HL-60 (cell line): Measurements from ENCODE around the gene DYRK1A.

Experiments
- DNase-seq, 2 experiments: peaks; one replicate each; pipeline ENCODE4 v3.0.0-alpha.2; 2010 to 2020; ENCODE audit warnings: low read depth in 1 of 2, low spot score in 1 of 2
- H3K27ac ChIP-seq: fragments of 250-450 bp; sonication (Bioruptor Pico); replicated peaks from 2 replicates; pipeline ENCODE4 v1.5.1; 2020; ENCODE audit warnings: mild to moderate bottlenecking, moderate library complexity
- H3K27me3 ChIP-seq: fragments of 250-450 bp; sonication (Bioruptor Pico); 2 replicates; pipeline ENCODE4 v1.5.1; 2021; ENCODE audit warnings: mild to moderate bottlenecking, moderate library complexity; ENCODE audit not compliant: insufficient read depth, poor library complexity, severe bottlenecking
- H3K4me3 ChIP-seq: replicated peaks from 2 replicates; pipeline ENCODE4 v1.5.1; 2011; ENCODE audit warnings: mild to moderate bottlenecking, control low read depth, low read length; ENCODE audit not compliant: insufficient read depth
- CTCF ChIP-seq: IDR thresholded peaks from one replicate; pipeline ENCODE4 v1.5.1; 2011; ENCODE audit warnings: low read length, control low read depth, inconsistent platforms; ENCODE audit not compliant: insufficient read depth
- GABPA ChIP-seq: IDR thresholded peaks from 2 replicates; pipeline ENCODE4 v1.6.1; 2012; ENCODE audit warnings: low read depth
- POLR2AphosphoS5 ChIP-seq: IDR thresholded peaks from 2 replicates; pipeline ENCODE4 v1.6.1; 2012; ENCODE audit warnings: low read depth
- SPI1 ChIP-seq: IDR thresholded peaks from 2 replicates; pipeline ENCODE4 v1.6.1; 2012; ENCODE audit warnings: low read depth, mild to moderate bottlenecking, borderline replicate concordance
- TF ChIP-seq, protein P1 (sequence below): IDR thresholded peaks from 2 replicates; pipeline ENCODE4 v1.6.1; 2012; ENCODE audit warnings: low read depth; ENCODE audit not compliant: insufficient replicate concordance

Gene DYRK1A

GRCh38 chr21:37532868-37533780 lies 166.6 kb downstream of the DYRK1A start:
- DNase-seq: no peak
- TF ChIP-seq CTCF (no peak), SPI1 (no peak), POLR2AphosphoS5 (no peak), GABPA (no peak)
- TF ChIP-seq, protein P1, sequence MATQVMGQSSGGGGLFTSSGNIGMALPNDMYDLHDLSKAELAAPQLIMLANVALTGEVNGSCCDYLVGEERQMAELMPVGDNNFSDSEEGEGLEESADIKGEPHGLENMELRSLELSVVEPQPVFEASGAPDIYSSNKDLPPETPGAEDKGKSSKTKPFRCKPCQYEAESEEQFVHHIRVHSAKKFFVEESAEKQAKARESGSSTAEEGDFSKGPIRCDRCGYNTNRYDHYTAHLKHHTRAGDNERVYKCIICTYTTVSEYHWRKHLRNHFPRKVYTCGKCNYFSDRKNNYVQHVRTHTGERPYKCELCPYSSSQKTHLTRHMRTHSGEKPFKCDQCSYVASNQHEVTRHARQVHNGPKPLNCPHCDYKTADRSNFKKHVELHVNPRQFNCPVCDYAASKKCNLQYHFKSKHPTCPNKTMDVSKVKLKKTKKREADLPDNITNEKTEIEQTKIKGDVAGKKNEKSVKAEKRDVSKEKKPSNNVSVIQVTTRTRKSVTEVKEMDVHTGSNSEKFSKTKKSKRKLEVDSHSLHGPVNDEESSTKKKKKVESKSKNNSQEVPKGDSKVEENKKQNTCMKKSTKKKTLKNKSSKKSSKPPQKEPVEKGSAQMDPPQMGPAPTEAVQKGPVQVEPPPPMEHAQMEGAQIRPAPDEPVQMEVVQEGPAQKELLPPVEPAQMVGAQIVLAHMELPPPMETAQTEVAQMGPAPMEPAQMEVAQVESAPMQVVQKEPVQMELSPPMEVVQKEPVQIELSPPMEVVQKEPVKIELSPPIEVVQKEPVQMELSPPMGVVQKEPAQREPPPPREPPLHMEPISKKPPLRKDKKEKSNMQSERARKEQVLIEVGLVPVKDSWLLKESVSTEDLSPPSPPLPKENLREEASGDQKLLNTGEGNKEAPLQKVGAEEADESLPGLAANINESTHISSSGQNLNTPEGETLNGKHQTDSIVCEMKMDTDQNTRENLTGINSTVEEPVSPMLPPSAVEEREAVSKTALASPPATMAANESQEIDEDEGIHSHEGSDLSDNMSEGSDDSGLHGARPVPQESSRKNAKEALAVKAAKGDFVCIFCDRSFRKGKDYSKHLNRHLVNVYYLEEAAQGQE: no peak
- Histone ChIP-seq H3K4me3 (no peak overlapping the region), H3K27me3 (no peaks in the 10 kb centered on the region), H3K27ac (no peak overlapping the region)

- Histone ChIP-seq H3K4me3 (no peak overlapping the region), H3K27me3 (no peaks in the 10 kb centered on the region), H3K27ac (no peak overlapping the region)
- TF ChIP-seq, protein P1: no peak
- no peak for TF ChIP-seq SPI1
- TF ChIP-seq CTCF: no peak
- no peak for TF ChIP-seq POLR2AphosphoS5
- TF ChIP-seq GABPA: no peak
- DNase-seq: no peak
Measured at GRCh38 chr21:37534431-37534830, 167.9 kb downstream of the DYRK1A start.

DNA sequence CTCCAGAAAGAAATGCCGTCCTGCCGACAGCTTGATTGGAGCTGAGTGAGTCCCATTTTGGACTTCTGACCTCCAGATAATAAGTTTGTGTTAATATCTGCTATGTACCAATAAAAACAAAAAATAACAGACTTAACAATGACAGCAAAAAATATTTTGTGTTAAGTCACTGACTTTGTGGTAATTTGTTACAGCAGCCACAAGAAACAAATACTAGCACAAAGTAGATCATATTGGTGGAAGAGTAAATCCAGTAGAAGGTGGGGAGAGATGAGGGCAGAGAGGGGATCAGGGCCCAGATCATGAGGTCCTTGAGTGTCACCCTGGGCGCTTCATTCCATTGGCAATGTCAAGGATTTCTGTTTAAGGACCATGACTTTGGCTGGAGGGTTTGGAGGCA lies 168.6 kb downstream of the DYRK1A start:
- Histone ChIP-seq H3K4me3 (no peak overlapping the region), H3K27ac (no peak overlapping the region), H3K27me3 (no peaks in the 10 kb centered on the region)
- DNase-seq: no peak
- no peak for TF ChIP-seq GABPA
- TF ChIP-seq CTCF: no peak
- no peak for TF ChIP-seq SPI1
- TF ChIP-seq POLR2AphosphoS5: no peak
- TF ChIP-seq, protein P1: no peak
